Glutamatergic neuron (in vitro differentiated cells): Measurements from ENCODE around the gene CAVIN4. TPM values are rescaled to one million over a fixed set of nuclear protein-coding genes. Genes with fewer than 3 reads are reported as not detected.

Experiments
- DNase-seq: peaks from one replicate; pipeline ENCODE4 v3.0.0; 2022
- H3K27ac Mint-ChIP-seq: one replicate; pipeline ENCODE4 v1.8.0; 2020; ENCODE audit warnings: mild to moderate bottlenecking, mixed read lengths, inconsistent platforms; ENCODE audit not compliant: unreplicated experiment
- H3K27me3 Mint-ChIP-seq: one replicate; pipeline ENCODE4 v1.8.0; 2020; ENCODE audit warnings: mild to moderate bottlenecking, moderate library complexity, mixed read lengths, inconsistent platforms; ENCODE audit not compliant: unreplicated experiment
- H3K36me3 Mint-ChIP-seq: one replicate; pipeline ENCODE4 v1.8.0; 2020; ENCODE audit warnings: mild to moderate bottlenecking, mixed read lengths, inconsistent platforms; ENCODE audit not compliant: unreplicated experiment
- H3K4me1 Mint-ChIP-seq: one replicate; pipeline ENCODE4 v1.8.0; 2020; ENCODE audit warnings: mild to moderate bottlenecking, low read depth, mixed read lengths, inconsistent platforms; ENCODE audit not compliant: unreplicated experiment
- H3K4me3 Mint-ChIP-seq: one replicate; pipeline ENCODE4 v1.8.0; 2020; ENCODE audit warnings: mild to moderate bottlenecking, mixed read lengths, inconsistent platforms; ENCODE audit not compliant: unreplicated experiment
- H3K9me3 Mint-ChIP-seq: one replicate; pipeline ENCODE4 v1.8.0; 2020; ENCODE audit warnings: mild to moderate bottlenecking, moderate library complexity, mixed read lengths, inconsistent platforms; ENCODE audit not compliant: unreplicated experiment
- CTCF ChIP-seq: fragments of 200-600 bp; sonication (generic); IDR thresholded peaks from one replicate; pipeline ENCODE4 v1.5.0; 2021; ENCODE audit not compliant: partially characterized antibody, unreplicated experiment
- total RNA-seq: library from RNA; stranded (reverse); fragmentation: NEBNext Ultra II Directional; extraction: Animal tissue kit (Norgen Biotek cat#: 25700); gene quantifications from one replicate; pipeline ENCODE4 v1.2.1, GENCODE V29; 2021; ENCODE audit not compliant: unreplicated experiment

The CAVIN4 gene
- total RNA-seq, 1 donor from 2014 or later: 32.9 TPM

- Mint-ChIP-seq H3K36me3 (no peaks in the 10 kb centered on the region), H3K9me3 (peaks cover 3% of the 10 kb centered on the region), H3K4me1 (no peaks in the 10 kb centered on the region), H3K27ac (no peak overlapping the region), H3K27me3 (no peaks in the 10 kb centered on the region), H3K4me3 (no peak overlapping the region)
- DNase-seq: no peak
- no peak for TF ChIP-seq CTCF
These were observed 3.2 kb downstream of the CAVIN4 start for GRCh38 chr9:100581081-100581480.

GRCh38 chr9:100581661-100582060 is 3.8 kb downstream of the CAVIN4 start:
- H3K27ac Mint-ChIP-seq: no peak overlapping the region
- no peaks in the 10 kb centered on the region for H3K27me3 Mint-ChIP-seq
- no peak for TF ChIP-seq CTCF
- no peaks in the 10 kb centered on the region for H3K36me3 Mint-ChIP-seq
- no peak for DNase-seq
- H3K4me3 Mint-ChIP-seq: no peak overlapping the region
- H3K9me3 Mint-ChIP-seq: peaks cover 4% of the 10 kb centered on the region
- no peaks in the 10 kb centered on the region for H3K4me1 Mint-ChIP-seq

GRCh38 chr9:100583014-100583802 is 5.3 kb downstream of the CAVIN4 start:
- Mint-ChIP-seq H3K4me1 (no peaks in the 10 kb centered on the region), H3K4me3 (no peak overlapping the region), H3K27me3 (peaks cover 2% of the 10 kb centered on the region), H3K36me3 (no peaks in the 10 kb centered on the region), H3K27ac (no peak overlapping the region), H3K9me3 (peaks cover 6% of the 10 kb centered on the region)
- DNase-seq: no peak
- TF ChIP-seq CTCF: no peak

GRCh38 chr9:100584951-100585350 is 7.1 kb downstream of the CAVIN4 start:
- Mint-ChIP-seq H3K36me3 (no peaks in the 10 kb centered on the region), H3K4me1 (no peaks in the 10 kb centered on the region), H3K27me3 (peaks cover 4% of the 10 kb centered on the region), H3K4me3 (no peak overlapping the region), H3K9me3 (peaks cover 6% of the 10 kb centered on the region), H3K27ac (no peak overlapping the region)
- DNase-seq: no peak
- TF ChIP-seq CTCF: no peak

GRCh38 chr9:100586093-100586492 is 8.2 kb downstream of the CAVIN4 start:
- no peaks in the 10 kb centered on the region for H3K4me1 Mint-ChIP-seq
- H3K4me3 Mint-ChIP-seq: no peak overlapping the region
- H3K27ac Mint-ChIP-seq: no peak overlapping the region
- H3K36me3 Mint-ChIP-seq: no peaks in the 10 kb centered on the region
- peaks cover 8% of the 10 kb centered on the region for H3K9me3 Mint-ChIP-seq
- TF ChIP-seq CTCF: no peak
- DNase-seq: no peak
- peaks cover 4% of the 10 kb centered on the region for H3K27me3 Mint-ChIP-seq
